Naive B cell (primary cell): ENCODE results near the gene THSD1. TPM values are rescaled to one million over a fixed set of nuclear protein-coding genes. Genes with fewer than 3 reads are reported as not detected.
"Not testable (repeated sequence)": the region's sequence is repeated elsewhere in the genome, so short reads cannot be mapped to it uniquely, and the experiment has no call there.

Experiments
- ATAC-seq, 2 donors: fragments of 150-1000 bp; cut with Tn5 transposase; 2 replicates each; pipeline ENCODE4 v1.10.0; 2021; ENCODE audit warnings: low read depth in 2 of 2, mild to moderate bottlenecking in 2 of 2, moderate library complexity in 2 of 2
- DNase-seq: peaks from one replicate; pipeline ENCODE4 v3.0.0; 2022
- H3K27ac Mint-ChIP-seq, 6 donors: one replicate each; pipeline ENCODE4 v1.8.0; 2020 to 2022; ENCODE audit warnings: mild to moderate bottlenecking in 6 of 6, mixed read lengths in 6 of 6, moderate library complexity in 5 of 6, inconsistent platforms in 2 of 6
- H3K27me3 Mint-ChIP-seq, 3 donors: one replicate each; pipeline ENCODE4 v1.8.0; 2021 to 2022; ENCODE audit warnings: mixed read lengths in 3 of 3, mild to moderate bottlenecking in 1 of 3
- H3K36me3 Mint-ChIP-seq, 2 donors: one replicate each; pipeline ENCODE4 v1.8.0; 2020 to 2022; ENCODE audit warnings: mixed read lengths in 2 of 2, inconsistent platforms in 1 of 2, mild to moderate bottlenecking in 1 of 2
- H3K4me1 Mint-ChIP-seq, 3 donors: one replicate each; pipeline ENCODE4 v1.8.0; 2020 to 2022; ENCODE audit warnings: mixed read lengths in 3 of 3, inconsistent platforms in 1 of 3, mild to moderate bottlenecking in 1 of 3, moderate library complexity in 1 of 3
- H3K4me3 Mint-ChIP-seq, 8 donors: one replicate each; pipeline ENCODE4 v1.8.0; 2020 to 2022; ENCODE audit warnings: mild to moderate bottlenecking in 8 of 8, mixed read lengths in 8 of 8, moderate library complexity in 8 of 8, inconsistent platforms in 2 of 8
- H3K9me3 Mint-ChIP-seq, 7 donors: one replicate each; pipeline ENCODE4 v1.8.0; 2020 to 2022; ENCODE audit warnings: mixed read lengths in 7 of 7, mild to moderate bottlenecking in 5 of 7, inconsistent platforms in 2 of 7, moderate library complexity in 1 of 7
- polyA plus RNA-seq, 6 donors: library from polyadenylated mRNA; unstranded; fragments of 300-500 nt; fragmentation: Illumina TruSeq; gene quantifications; one replicate each; pipeline ENCODE4 v1.2.3, GENCODE V29; 2021; ENCODE audit warnings: low read depth in 6 of 6

Gene THSD1
- polyA plus RNA-seq, 6 donors from 2014 or later, result 0.27 TPM; not detected in 5

DNA sequence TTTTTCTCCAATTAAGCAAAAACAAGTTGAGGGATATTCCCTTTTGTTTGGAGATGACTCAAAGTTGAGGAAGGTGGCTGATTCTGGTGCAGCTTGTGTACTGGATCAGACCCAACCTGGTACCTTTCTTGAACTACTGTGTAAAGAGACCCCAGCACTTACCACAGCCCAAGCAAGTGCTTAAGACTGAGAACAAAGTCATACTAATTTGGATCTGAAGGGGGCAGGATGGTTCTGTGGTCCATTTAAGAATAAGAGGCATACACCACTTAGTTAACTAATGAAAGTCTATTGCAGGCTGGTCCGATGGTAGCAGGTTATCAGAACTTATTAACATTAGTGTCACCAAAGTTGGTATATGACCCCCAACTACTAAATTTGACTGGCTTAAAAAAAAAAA, 6.3 kb downstream of the THSD1 start:
- DNase-seq (no peak), ATAC-seq (peak in 1 of 2 donors; percentile 20)
- Mint-ChIP-seq H3K4me3 (no peak overlapping the region), H3K36me3 (peaks cover 0 to 11% of the 10 kb centered on the region in 2 donors), H3K27ac (no peak overlapping the region), H3K4me1 (peaks cover 7 to 10% (median 8%) of the 10 kb centered on the region in 3 donors), H3K27me3 (peaks cover 9 to 24% (median 15%) of the 10 kb centered on the region in 3 donors), H3K9me3 (no peaks in the 10 kb centered on the region)

GRCh38 chr13:52399046-52399445, 6.9 kb downstream of the THSD1 start:
- Mint-ChIP-seq H3K27ac (no peak overlapping the region), H3K4me3 (no peak overlapping the region), H3K36me3 (peaks cover 0 to 11% of the 10 kb centered on the region in 2 donors), H3K27me3 (peaks cover 5 to 21% (median 18%) of the 10 kb centered on the region in 3 donors), H3K4me1 (peaks cover 1 to 3% (median 3%) of the 10 kb centered on the region in 3 donors), H3K9me3 (no peaks in the 10 kb centered on the region)
- DNase-seq (no peak), ATAC-seq (no peak)

DNA sequence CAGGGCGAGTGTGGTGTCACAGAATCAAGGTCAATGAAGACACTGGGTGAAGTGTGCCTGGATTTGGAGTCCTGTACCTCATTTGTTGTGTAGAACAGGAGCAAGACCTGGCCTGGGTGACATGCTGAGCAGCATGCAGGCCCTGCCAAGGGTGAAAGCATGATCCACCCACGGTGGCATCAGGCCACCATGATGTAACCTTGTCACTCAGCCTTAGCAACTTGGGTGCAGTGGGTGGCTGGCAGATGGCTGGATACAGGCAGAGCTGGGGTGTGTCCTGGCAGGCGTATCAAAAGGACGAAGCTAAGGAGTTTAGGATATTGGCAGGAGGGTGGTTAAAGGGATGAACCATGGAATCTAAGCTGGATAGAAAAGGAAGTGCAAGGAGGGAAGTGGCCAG, 10.3 kb downstream of the THSD1 start:
- H3K36me3 Mint-ChIP-seq, result peaks cover 0 to 11% of the 10 kb centered on the region in 2 donors
- peaks cover 5 to 18% (median 15%) of the 10 kb centered on the region in 3 donors for H3K27me3 Mint-ChIP-seq
- no peaks in the 10 kb centered on the region for H3K9me3 Mint-ChIP-seq
- ATAC-seq (no peak), DNase-seq (no peak)
- H3K27ac Mint-ChIP-seq, result peak overlapping the region in 1 of 6 donors; percentile 63
- H3K4me1 Mint-ChIP-seq, result no peaks in the 10 kb centered on the region
- H3K4me3 Mint-ChIP-seq, result peak overlapping the region in 1 of 8 donors; percentile 3

- no peak overlapping the region for H3K27ac Mint-ChIP-seq
- no peak overlapping the region for H3K4me3 Mint-ChIP-seq
- DNase-seq, result no peak
- no peak for ATAC-seq
- H3K27me3 Mint-ChIP-seq, result peaks cover 5 to 18% (median 15%) of the 10 kb centered on the region in 3 donors
- no peaks in the 10 kb centered on the region for H3K9me3 Mint-ChIP-seq
- no peaks in the 10 kb centered on the region for H3K4me1 Mint-ChIP-seq
- H3K36me3 Mint-ChIP-seq, result peaks cover 0 to 11% of the 10 kb centered on the region in 2 donors
Measured at GRCh38 chr13:52394586-52394985, 11.4 kb downstream of the THSD1 start.

DNA sequence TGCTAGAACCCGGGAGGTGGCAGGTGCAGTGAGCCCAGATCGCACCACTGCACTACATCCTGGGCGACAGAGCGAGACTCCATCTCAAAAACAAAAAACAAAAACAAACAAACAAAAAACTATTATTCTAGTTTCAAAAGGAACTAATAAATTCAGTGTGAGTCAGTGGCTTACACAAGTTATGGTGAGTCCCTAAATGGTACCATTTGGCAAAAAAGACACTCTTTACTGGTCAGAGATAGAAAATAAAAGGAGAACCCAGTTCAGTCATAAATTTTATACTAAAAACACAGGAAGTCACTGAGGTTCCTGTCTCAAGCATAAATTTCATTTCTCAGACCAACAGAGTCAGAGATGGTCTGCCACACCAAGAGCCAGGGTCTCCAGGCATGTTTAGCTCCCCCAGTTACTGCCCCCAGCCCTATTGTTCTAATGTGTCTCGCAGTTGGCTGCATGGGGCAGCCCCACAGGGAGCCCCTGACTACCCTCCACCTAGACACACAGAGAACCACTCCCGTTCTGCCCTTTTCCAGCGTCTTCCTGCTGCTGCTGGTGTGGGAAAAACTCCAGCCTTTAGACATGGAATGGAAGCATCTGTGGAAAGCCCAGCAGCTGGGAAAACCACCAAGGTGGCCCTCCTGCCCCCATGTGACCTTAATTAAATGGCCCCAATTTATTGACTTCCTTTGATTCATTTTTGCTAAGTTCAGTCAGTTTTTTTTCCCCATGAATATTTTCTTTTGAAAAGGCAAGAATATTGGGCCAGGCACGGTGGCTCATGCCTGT, 12.2 kb downstream of the THSD1 start:
- H3K27me3 Mint-ChIP-seq, result peaks cover 5 to 18% (median 15%) of the 10 kb centered on the region in 3 donors
- ATAC-seq (no peak), DNase-seq (no peak)
- H3K9me3 Mint-ChIP-seq, result no peaks in the 10 kb centered on the region
- H3K27ac Mint-ChIP-seq, result peak overlapping the region in 1 of 6 donors; percentile 40
- no peaks in the 10 kb centered on the region for H3K4me1 Mint-ChIP-seq
- no peak overlapping the region for H3K4me3 Mint-ChIP-seq
- H3K36me3 Mint-ChIP-seq, result peaks cover 0 to 11% of the 10 kb centered on the region in 2 donors

DNA sequence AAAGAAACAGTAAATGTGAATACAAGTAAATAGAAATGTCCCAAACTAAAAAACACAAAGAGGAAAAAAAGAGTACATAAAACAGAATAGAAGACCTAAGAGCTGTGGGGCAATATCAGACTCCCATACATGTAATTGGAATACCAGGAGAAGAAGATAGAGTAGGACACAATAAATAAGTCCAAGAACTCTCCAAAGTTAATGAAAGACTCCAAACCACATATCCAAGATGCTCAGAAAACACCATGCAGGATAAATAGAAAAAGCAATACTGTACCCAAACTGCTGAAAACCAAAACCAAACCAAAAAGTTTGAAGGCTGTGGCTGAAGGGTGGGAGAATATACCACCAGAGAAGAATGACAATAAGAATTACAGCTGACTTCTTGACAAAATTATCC, 18.3 kb downstream of the THSD1 start:
- ATAC-seq, result no peak
- H3K4me3 Mint-ChIP-seq, result no peak overlapping the region

DNA sequence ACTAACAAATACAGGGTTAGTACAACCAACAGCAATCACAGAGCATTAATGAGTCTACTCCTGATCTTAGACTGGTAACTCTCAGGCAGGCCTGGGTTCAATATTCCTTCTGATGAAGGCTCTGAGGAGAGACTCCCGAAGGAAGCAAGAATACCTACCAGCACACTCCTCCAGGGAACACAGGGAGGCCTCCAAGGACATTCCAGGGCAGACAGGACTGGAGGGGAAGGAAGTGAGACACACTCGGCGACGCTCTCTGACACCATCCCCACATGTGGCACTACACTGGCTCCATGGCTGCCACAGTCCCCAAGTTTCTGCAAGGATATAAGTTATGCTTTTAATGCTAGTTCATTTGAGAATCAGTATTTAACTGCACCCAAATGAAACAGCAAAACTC, 20.1 kb downstream of the THSD1 start:
- peaks cover 0 to 2% (median 0%) of the 10 kb centered on the region in 7 donors for H3K9me3 Mint-ChIP-seq
- no peak overlapping the region for H3K4me3 Mint-ChIP-seq
- no peak for ATAC-seq
- no peaks in the 10 kb centered on the region for H3K4me1 Mint-ChIP-seq
- no peak for DNase-seq
- no peaks in the 10 kb centered on the region for H3K36me3 Mint-ChIP-seq
- no peak overlapping the region for H3K27ac Mint-ChIP-seq
- no peaks in the 10 kb centered on the region for H3K27me3 Mint-ChIP-seq

More for the DNA sequence above, 18.3 kb downstream of the THSD1 start:
- peaks cover 0 to under 1% (median 0%) of the 10 kb centered on the region in 7 donors for H3K9me3 Mint-ChIP-seq
- no peaks in the 10 kb centered on the region for H3K4me1 Mint-ChIP-seq
- H3K27me3 Mint-ChIP-seq, result no peaks in the 10 kb centered on the region
- no peaks in the 10 kb centered on the region for H3K36me3 Mint-ChIP-seq
- DNase-seq, result no peak
- H3K27ac Mint-ChIP-seq, result no peak overlapping the region

- H3K9me3 Mint-ChIP-seq, result peaks cover 0 to 2% (median 0%) of the 10 kb centered on the region in 7 donors
- H3K27me3 Mint-ChIP-seq, result no peaks in the 10 kb centered on the region
- no peak overlapping the region for H3K27ac Mint-ChIP-seq
- ATAC-seq (no peak), DNase-seq (no peak)
- no peaks in the 10 kb centered on the region for H3K36me3 Mint-ChIP-seq
- H3K4me3 Mint-ChIP-seq, result no peak overlapping the region
- H3K4me1 Mint-ChIP-seq, result no peaks in the 10 kb centered on the region
Measured at GRCh38 chr13:52383366-52383765, 22.6 kb downstream of the THSD1 start.

GRCh38 chr13:52378312-52378711, 27.7 kb downstream of the THSD1 start:
- DNase-seq (no peak), ATAC-seq (no peak)
- Mint-ChIP-seq H3K4me3 (no peak overlapping the region), H3K27me3 (peaks cover 0 to 1% (median 0%) of the 10 kb centered on the region in 3 donors), H3K27ac (no peak overlapping the region), H3K9me3 (peaks cover 0 to 2% (median 0%) of the 10 kb centered on the region in 7 donors), H3K36me3 (no peaks in the 10 kb centered on the region), H3K4me1 (no peaks in the 10 kb centered on the region)

DNA sequence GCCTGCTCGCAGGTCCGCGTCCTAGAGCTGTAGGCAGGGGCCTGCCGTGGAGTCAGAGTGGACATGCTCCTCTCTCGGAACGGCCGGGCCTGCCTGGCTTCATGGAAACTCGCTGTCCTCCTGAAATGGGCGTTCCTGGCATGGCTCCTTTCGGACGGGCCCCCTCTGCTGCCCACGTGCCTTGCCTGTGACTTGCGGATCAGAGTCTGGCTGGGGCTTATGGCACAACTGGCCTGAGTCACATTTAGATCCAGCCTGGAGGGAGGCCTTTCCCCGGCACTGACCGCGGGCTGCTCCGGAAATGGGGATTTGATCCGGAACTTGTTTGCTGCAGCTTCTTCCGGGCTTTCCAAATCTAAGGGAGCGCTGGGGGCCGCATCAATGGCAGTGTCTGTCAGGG, 28.1 kb downstream of the THSD1 start:
- Mint-ChIP-seq H3K27ac (no peak overlapping the region), H3K36me3 (no peaks in the 10 kb centered on the region), H3K4me3 (no peak overlapping the region), H3K27me3 (peaks cover 0 to 6% (median 0%) of the 10 kb centered on the region in 3 donors), H3K9me3 (peaks cover 0 to 2% (median 0%) of the 10 kb centered on the region in 7 donors), H3K4me1 (no peaks in the 10 kb centered on the region)
- ATAC-seq (no peak), DNase-seq (no peak)

GRCh38 chr13:52374873-52375411, 31.0 kb downstream of the THSD1 start:
- no peak overlapping the region for H3K4me3 Mint-ChIP-seq

DNA sequence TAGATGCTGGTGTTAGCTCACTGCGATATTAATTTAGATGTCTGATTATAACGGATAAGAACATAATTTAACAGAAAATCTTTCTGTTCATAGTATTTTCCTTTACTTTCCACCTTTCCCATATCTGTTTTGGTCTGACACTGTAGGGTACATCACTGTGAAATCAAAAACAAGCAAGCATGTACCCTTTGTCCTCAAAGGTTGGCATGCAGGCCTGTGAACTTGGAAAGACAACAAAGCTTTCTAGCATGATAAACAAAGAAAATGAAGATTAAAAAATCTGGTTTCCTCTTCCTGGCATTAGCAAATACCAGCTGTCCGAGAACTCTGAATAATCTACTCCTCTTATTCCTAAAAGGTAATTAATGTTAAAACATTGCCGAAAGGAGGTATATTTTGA, 31.6 kb downstream of the THSD1 start:
- no peaks in the 10 kb centered on the region for H3K9me3 Mint-ChIP-seq
- no peak overlapping the region for H3K4me3 Mint-ChIP-seq
- ATAC-seq (no peak), DNase-seq (no peak)
- no peaks in the 10 kb centered on the region for H3K4me1 Mint-ChIP-seq
- H3K27me3 Mint-ChIP-seq, result peaks cover 0 to 6% (median 0%) of the 10 kb centered on the region in 3 donors
- H3K27ac Mint-ChIP-seq, result no peak overlapping the region
- no peaks in the 10 kb centered on the region for H3K36me3 Mint-ChIP-seq

More at GRCh38 chr13:52374873-52375411, 31.0 kb downstream of the THSD1 start:
- Mint-ChIP-seq H3K27me3 (peaks cover 0 to 6% (median 0%) of the 10 kb centered on the region in 3 donors), H3K36me3 (no peaks in the 10 kb centered on the region), H3K27ac (no peak overlapping the region), H3K9me3 (no peaks in the 10 kb centered on the region), H3K4me1 (no peaks in the 10 kb centered on the region)
- DNase-seq, result no peak
- no peak for ATAC-seq

DNA sequence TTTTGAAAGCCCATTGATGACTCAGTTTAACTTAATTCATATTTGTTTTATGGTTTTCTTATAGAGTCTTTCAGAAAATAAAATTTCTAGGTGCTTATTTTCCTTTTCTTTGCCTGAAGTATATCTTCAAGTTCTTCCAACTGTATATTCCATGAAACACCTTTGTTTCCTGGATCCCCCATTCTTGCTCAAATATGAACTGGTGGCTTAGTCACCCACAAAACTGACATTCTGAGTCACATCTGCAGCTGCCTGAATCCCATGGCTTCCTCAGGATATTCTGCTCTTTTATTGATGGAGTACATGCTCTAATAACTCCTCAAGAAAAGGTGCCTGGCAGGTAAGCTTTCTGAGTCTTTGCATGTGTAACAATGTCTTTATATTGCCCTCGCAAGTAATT, 32.7 kb downstream of the THSD1 start:
- H3K4me1 Mint-ChIP-seq, H3K27ac Mint-ChIP-seq: not testable (repeated sequence)

GRCh38 chr13:52371736-52372247, 34.2 kb downstream of the THSD1 start:
- Mint-ChIP-seq H3K9me3 (no peaks in the 10 kb centered on the region), H3K4me3 (no peak overlapping the region), H3K4me1 (no peaks in the 10 kb centered on the region), H3K27ac (no peak overlapping the region), H3K27me3 (peaks cover 0 to 6% (median 0%) of the 10 kb centered on the region in 3 donors), H3K36me3 (no peaks in the 10 kb centered on the region)
- DNase-seq, result no peak
- no peak for ATAC-seq

More for the DNA sequence above, 32.7 kb downstream of the THSD1 start:
- not testable (repeated sequence) for H3K36me3 Mint-ChIP-seq, H3K4me3 Mint-ChIP-seq, ATAC-seq, DNase-seq, H3K9me3 Mint-ChIP-seq, H3K27me3 Mint-ChIP-seq
